Measurements from ENCODE around the gene CHCHD3. TPM values are rescaled to one million over a fixed set of nuclear protein-coding genes. Genes with fewer than 3 reads are reported as not detected.

CHCHD3 gene
- total RNA-seq, 1 donor from 2014 or later, result 209 TPM

GRCh38 chr7:133064082-133064820 lies 17.6 kb downstream of the CHCHD3 start:
- no peaks in the 10 kb centered on the region for H3K9me3 ChIP-seq (replicated peaks)
- H3K36me3 ChIP-seq, result peaks cover 23% of the 10 kb centered on the region
- intact Hi-C loops (cut with micrococcal nuclease), result no loop called here
- no peak for TF ChIP-seq CTCF (IDR thresholded peaks at IDR 0.05; ENCODE audit: borderline replicate concordance)
- H3K27me3 ChIP-seq (ENCODE audit: low read depth), result no peaks in the 10 kb centered on the region
- no peak overlapping the region for H3K4me3 ChIP-seq
- DNase-seq, result no peak
- peak overlapping the region; percentile 46 for H3K27ac ChIP-seq (replicated peaks)
- H3K4me1 ChIP-seq, result peaks cover 70% of the 10 kb centered on the region

GRCh38 chr7:133061792-133062191 lies 20.1 kb downstream of the CHCHD3 start:
- TF ChIP-seq CTCF (IDR thresholded peaks at IDR 0.05; ENCODE audit: borderline replicate concordance), result no peak
- intact Hi-C loops (cut with micrococcal nuclease), result no loop called here
- Histone ChIP-seq H3K36me3 (no peaks in the 10 kb centered on the region), H3K4me1 (peaks cover 66% of the 10 kb centered on the region), H3K27me3 (ENCODE audit: low read depth) (no peaks in the 10 kb centered on the region), H3K9me3 (replicated peaks) (no peaks in the 10 kb centered on the region), H3K4me3 (no peak overlapping the region), H3K27ac (replicated peaks) (peak overlapping the region; percentile 55)
- no peak for DNase-seq

GRCh38 chr7:133061357-133061756 lies 20.5 kb downstream of the CHCHD3 start:
- H3K27me3 ChIP-seq (ENCODE audit: low read depth), result no peaks in the 10 kb centered on the region
- H3K27ac ChIP-seq (replicated peaks), result peak overlapping the region; percentile 55
- intact Hi-C loops (cut with micrococcal nuclease), result no loop called here
- H3K4me1 ChIP-seq, result peaks cover 70% of the 10 kb centered on the region
- no peaks in the 10 kb centered on the region for H3K9me3 ChIP-seq (replicated peaks)
- no peaks in the 10 kb centered on the region for H3K36me3 ChIP-seq
- H3K4me3 ChIP-seq, result no peak overlapping the region
- peak; percentile 16 for DNase-seq
- TF ChIP-seq CTCF (IDR thresholded peaks at IDR 0.05; ENCODE audit: borderline replicate concordance), result no peak

GRCh38 chr7:133060004-133060403 lies 21.9 kb downstream of the CHCHD3 start:
- no peak overlapping the region for H3K4me3 ChIP-seq
- H3K4me1 ChIP-seq, result peaks cover 71% of the 10 kb centered on the region
- H3K9me3 ChIP-seq (replicated peaks), result no peaks in the 10 kb centered on the region
- no peak for TF ChIP-seq CTCF (IDR thresholded peaks at IDR 0.05; ENCODE audit: borderline replicate concordance)
- no peaks in the 10 kb centered on the region for H3K27me3 ChIP-seq (ENCODE audit: low read depth)
- peak overlapping the region; percentile 3 for H3K27ac ChIP-seq (replicated peaks)
- intact Hi-C loops (cut with micrococcal nuclease), result no loop called here
- H3K36me3 ChIP-seq, result no peaks in the 10 kb centered on the region
- DNase-seq, result no peak

GRCh38 chr7:133059263-133059662 lies 22.6 kb downstream of the CHCHD3 start:
- H3K36me3 ChIP-seq, result no peaks in the 10 kb centered on the region
- DNase-seq, result no peak
- H3K9me3 ChIP-seq (replicated peaks), result no peaks in the 10 kb centered on the region
- no peak overlapping the region for H3K4me3 ChIP-seq
- peaks cover 71% of the 10 kb centered on the region for H3K4me1 ChIP-seq
- intact Hi-C loops (cut with micrococcal nuclease), result no loop called here
- no peaks in the 10 kb centered on the region for H3K27me3 ChIP-seq (ENCODE audit: low read depth)
- TF ChIP-seq CTCF (IDR thresholded peaks at IDR 0.05; ENCODE audit: borderline replicate concordance), result no peak
- no peak overlapping the region for H3K27ac ChIP-seq (replicated peaks)
